Osteocyte (in vitro differentiated cells): ENCODE data around the gene SERPINI1. TPM values are rescaled to one million over a fixed set of nuclear protein-coding genes. Genes with fewer than 3 reads are reported as not detected.

Source experiments
- DNase-seq: peaks from one replicate; pipeline ENCODE4 v3.0.0; 2021; ENCODE audit warnings: mixed read lengths; ENCODE audit not compliant: unreplicated experiment; ENCODE audit errors: extremely low spot score
- H3K27ac Mint-ChIP-seq: one replicate; pipeline ENCODE4 v1.8.0; 2021; ENCODE audit warnings: mild to moderate bottlenecking, mixed read lengths; ENCODE audit not compliant: unreplicated experiment
- H3K27me3 Mint-ChIP-seq: one replicate; pipeline ENCODE4 v1.8.0; 2021; ENCODE audit warnings: mixed read lengths; ENCODE audit not compliant: unreplicated experiment
- H3K36me3 Mint-ChIP-seq: one replicate; pipeline ENCODE4 v1.8.0; 2021; ENCODE audit warnings: mixed read lengths; ENCODE audit not compliant: unreplicated experiment
- H3K4me1 Mint-ChIP-seq: one replicate; pipeline ENCODE4 v1.8.0; 2021; ENCODE audit warnings: mixed read lengths; ENCODE audit not compliant: unreplicated experiment
- H3K4me3 Mint-ChIP-seq: one replicate; pipeline ENCODE4 v1.8.0; 2021; ENCODE audit warnings: mild to moderate bottlenecking, moderate library complexity, mixed read lengths; ENCODE audit not compliant: unreplicated experiment
- H3K9me3 Mint-ChIP-seq: one replicate; pipeline ENCODE4 v1.8.0; 2021; ENCODE audit warnings: mixed read lengths; ENCODE audit not compliant: unreplicated experiment
- total RNA-seq: library from RNA; stranded (reverse); gene quantifications from 2 replicates; pipeline ENCODE4 v1.2.1, GENCODE V29; 2021
- TF ChIP-seq, protein P1 (sequence below): fragments of 200-600 bp; sonication (generic); IDR thresholded peaks from 2 replicates; pipeline ENCODE4 v1.5.0; 2021; ENCODE audit warnings: antibody characterized with exemption, mild to moderate bottlenecking, moderate library complexity

SERPINI1 gene
- total RNA-seq, 1 donor from 2014 or later, result 0.35 TPM

DNA sequence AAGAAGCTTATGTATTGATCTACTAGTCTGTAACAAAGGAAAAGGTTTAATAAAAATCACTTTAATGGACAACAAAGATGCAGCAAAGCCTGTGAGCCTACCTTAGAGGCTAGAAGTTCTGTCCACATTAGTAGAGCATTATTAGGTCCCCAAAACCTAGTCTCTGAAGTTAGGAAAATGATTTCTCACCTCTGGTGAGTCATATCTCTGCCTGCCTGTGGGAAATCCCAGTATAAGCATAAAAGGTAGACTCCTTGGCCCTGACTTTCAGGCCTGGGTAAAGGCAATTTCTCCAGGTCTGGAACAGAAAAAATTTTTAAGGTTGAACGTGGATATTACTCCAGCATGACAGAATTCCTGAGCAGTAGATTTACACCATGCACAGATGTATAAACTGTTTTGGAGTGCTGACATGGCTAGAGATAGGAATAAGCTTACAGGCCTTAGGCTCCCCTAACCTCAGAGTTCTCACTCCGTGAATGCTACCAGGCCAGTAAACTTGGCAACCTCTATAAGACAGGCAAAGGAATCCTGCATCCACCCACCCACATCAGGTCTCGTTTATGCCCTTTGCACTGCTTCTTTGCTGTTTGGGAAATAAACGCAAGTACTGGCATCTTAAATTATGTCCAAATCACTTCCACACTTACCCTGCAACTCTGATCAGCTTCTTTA is 104.1 kb downstream of the SERPINI1 start:
- H3K4me1 Mint-ChIP-seq, result no peaks in the 10 kb centered on the region
- no peaks in the 10 kb centered on the region for H3K36me3 Mint-ChIP-seq
- no peak for DNase-seq
- peaks cover 12% of the 10 kb centered on the region for H3K27me3 Mint-ChIP-seq
- TF ChIP-seq, protein P1, sequence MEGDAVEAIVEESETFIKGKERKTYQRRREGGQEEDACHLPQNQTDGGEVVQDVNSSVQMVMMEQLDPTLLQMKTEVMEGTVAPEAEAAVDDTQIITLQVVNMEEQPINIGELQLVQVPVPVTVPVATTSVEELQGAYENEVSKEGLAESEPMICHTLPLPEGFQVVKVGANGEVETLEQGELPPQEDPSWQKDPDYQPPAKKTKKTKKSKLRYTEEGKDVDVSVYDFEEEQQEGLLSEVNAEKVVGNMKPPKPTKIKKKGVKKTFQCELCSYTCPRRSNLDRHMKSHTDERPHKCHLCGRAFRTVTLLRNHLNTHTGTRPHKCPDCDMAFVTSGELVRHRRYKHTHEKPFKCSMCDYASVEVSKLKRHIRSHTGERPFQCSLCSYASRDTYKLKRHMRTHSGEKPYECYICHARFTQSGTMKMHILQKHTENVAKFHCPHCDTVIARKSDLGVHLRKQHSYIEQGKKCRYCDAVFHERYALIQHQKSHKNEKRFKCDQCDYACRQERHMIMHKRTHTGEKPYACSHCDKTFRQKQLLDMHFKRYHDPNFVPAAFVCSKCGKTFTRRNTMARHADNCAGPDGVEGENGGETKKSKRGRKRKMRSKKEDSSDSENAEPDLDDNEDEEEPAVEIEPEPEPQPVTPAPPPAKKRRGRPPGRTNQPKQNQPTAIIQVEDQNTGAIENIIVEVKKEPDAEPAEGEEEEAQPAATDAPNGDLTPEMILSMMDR, result no peak
- H3K27ac Mint-ChIP-seq, result no peak overlapping the region
- no peaks in the 10 kb centered on the region for H3K9me3 Mint-ChIP-seq
- no peak overlapping the region for H3K4me3 Mint-ChIP-seq

DNA sequence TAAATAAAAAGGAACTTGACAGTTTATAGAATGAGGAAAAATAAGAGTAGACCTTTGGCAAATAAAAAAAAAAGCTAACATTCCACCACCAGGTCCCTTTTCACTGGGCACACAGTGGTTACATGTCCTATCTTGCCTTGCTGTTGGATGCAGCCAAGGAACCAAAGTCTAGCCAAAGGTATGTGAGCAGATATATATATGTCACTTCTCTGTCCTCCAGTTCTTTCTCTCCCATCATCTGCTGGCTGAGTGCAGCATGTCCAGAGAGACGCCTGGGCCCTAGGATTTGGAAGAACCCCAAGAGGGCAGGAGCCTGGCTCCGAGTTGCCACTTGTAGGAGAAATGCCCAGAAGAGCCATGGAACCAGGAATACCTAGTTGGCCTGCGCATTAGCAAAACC is 104.7 kb downstream of the SERPINI1 start:
- TF ChIP-seq, protein P1, result no peak
- H3K4me1 Mint-ChIP-seq, result no peaks in the 10 kb centered on the region
- no peak for DNase-seq
- peaks cover 12% of the 10 kb centered on the region for H3K27me3 Mint-ChIP-seq
- no peaks in the 10 kb centered on the region for H3K9me3 Mint-ChIP-seq
- no peak overlapping the region for H3K27ac Mint-ChIP-seq
- H3K36me3 Mint-ChIP-seq, result no peaks in the 10 kb centered on the region
- H3K4me3 Mint-ChIP-seq, result no peak overlapping the region

DNA sequence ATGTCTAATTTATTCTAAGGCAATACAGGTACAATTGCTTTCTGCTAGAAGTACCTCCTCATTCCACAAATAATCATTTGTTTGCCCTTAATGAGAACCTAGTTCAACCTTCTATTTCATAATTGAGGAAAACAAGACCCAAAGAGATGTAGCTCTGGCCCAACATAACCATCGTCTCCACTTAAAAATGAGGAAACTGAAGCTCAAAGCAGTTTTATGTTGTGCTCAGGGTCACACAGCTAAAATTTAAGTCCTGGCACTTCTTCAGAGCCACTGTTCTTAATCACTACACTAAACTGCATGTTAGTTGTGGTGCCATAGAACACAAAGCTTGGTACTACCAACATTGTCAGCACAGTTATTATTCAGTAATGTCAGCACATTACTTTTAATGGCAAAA is 108.0 kb downstream of the SERPINI1 start:
- Mint-ChIP-seq H3K4me1 (no peaks in the 10 kb centered on the region), H3K9me3 (no peaks in the 10 kb centered on the region), H3K36me3 (no peaks in the 10 kb centered on the region), H3K27ac (no peak overlapping the region), H3K27me3 (peaks cover 10% of the 10 kb centered on the region), H3K4me3 (no peak overlapping the region)
- TF ChIP-seq, protein P1, result no peak
- no peak for DNase-seq

DNA sequence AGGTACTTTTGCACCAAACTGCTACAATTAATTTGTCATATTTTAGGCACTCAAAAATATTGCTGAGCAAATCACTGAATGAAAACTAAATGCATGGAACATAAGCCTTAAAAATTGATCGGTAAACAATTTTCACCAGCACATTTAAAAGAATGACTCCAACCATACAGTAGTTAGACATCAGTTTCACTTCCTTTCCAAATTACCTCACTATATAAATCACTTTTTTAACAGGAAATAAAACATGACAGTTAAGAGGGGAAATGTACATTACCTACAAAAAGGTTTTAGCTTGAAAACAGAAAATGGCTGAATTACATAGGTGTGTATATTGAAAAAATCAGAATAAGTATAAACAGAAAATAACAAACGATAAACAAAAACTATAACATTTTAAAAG is 108.4 kb downstream of the SERPINI1 start:
- H3K27me3 Mint-ChIP-seq, result peaks cover 10% of the 10 kb centered on the region
- TF ChIP-seq, protein P1, result no peak
- H3K36me3 Mint-ChIP-seq, result no peaks in the 10 kb centered on the region

DNA sequence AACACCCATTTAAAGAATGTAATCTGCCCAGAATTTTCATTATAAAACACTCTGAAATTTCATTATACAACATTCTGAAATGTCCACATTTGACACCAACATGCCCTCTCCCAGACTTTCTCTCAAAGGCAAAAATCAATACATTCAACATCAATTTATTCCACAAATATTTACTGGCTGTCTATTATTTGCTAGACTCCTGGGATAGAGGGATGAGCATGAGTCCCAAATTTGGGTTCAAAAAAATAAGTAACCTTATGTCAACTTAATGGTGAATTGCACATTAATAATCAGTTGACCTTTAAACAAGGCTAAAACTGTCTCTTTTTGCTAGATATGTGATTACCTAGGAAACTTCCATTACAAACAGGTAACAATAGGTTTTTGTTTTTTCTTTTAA is 109.0 kb downstream of the SERPINI1 start:
- Mint-ChIP-seq H3K4me1 (no peaks in the 10 kb centered on the region), H3K4me3 (no peak overlapping the region), H3K36me3 (no peaks in the 10 kb centered on the region), H3K9me3 (no peaks in the 10 kb centered on the region), H3K27me3 (peaks cover 10% of the 10 kb centered on the region), H3K27ac (no peak overlapping the region)
- TF ChIP-seq, protein P1, result no peak
- no peak for DNase-seq

More for the DNA sequence above, 108.4 kb downstream of the SERPINI1 start:
- no peak overlapping the region for H3K27ac Mint-ChIP-seq
- H3K9me3 Mint-ChIP-seq, result no peaks in the 10 kb centered on the region
- no peak overlapping the region for H3K4me3 Mint-ChIP-seq
- DNase-seq, result no peak
- H3K4me1 Mint-ChIP-seq, result no peaks in the 10 kb centered on the region
